ENCODE data around the gene TMEM174.

Gene TMEM174

GRCh38 chr5:73171495-73171894 lies 1.5 kb upstream of the TMEM174 start:
- H2AK5ac ChIP-seq (ENCODE audit: low read length, severe bottlenecking) = no peak overlapping the region
- peaks cover 0 to 67% of the 10 kb centered on the region in 2 experiments for H3K27me3 ChIP-seq (ENCODE audit: control insufficient read depth in 1 of 2, insufficient read depth in 1 of 2, low read length in 2 of 2)
- no peaks in the 10 kb centered on the region for H3K36me3 ChIP-seq (ENCODE audit: control insufficient read depth in 1 of 2, insufficient read depth in 2 of 2, low read depth in 1 of 2, low read length in 2 of 2)
- no peak overlapping the region for H3K27ac ChIP-seq (ENCODE audit: low read length, poor library complexity, severe bottlenecking)
- no peak overlapping the region for H2BK12ac ChIP-seq (ENCODE audit: low read length in 2 of 2)
- H4K91ac ChIP-seq (ENCODE audit: low read length) = no peak overlapping the region
- H3K79me1 ChIP-seq (replicated peaks; ENCODE audit: low read length, poor library complexity, severe bottlenecking) = no peaks in the 10 kb centered on the region
- no peak overlapping the region for H2BK5ac ChIP-seq (ENCODE audit: low read depth, low read length, poor library complexity, severe bottlenecking)
- no peak overlapping the region for H2BK120ac ChIP-seq (ENCODE audit: low read depth, low read length)
- no peak overlapping the region for H3K14ac ChIP-seq (ENCODE audit: low read length in 2 of 2)
- H3K18ac ChIP-seq (ENCODE audit: low read depth in 1 of 2, low read length in 2 of 2) = no peak overlapping the region
- H4K8ac ChIP-seq (ENCODE audit: low read length) = no peak overlapping the region
- no peak overlapping the region for H3K23ac ChIP-seq (ENCODE audit: low read length in 2 of 2)
- no peak for DNase-seq
- H3K4me1 ChIP-seq (ENCODE audit: control insufficient read depth, insufficient read depth, low read depth, low read length) = peaks cover 5% of the 10 kb centered on the region
- no peak overlapping the region for H2BK15ac ChIP-seq (ENCODE audit: low read depth, poor library complexity, severe bottlenecking)
- H3K9me3 ChIP-seq (ENCODE audit: control insufficient read depth, low read length) = no peaks in the 10 kb centered on the region
- H3K4me2 ChIP-seq (ENCODE audit: low read length, poor library complexity, severe bottlenecking) = no peak overlapping the region
- H3K9ac ChIP-seq (ENCODE audit: low read length) = no peak overlapping the region
- H3K4me3 ChIP-seq (ENCODE audit: insufficient read depth in 1 of 2, low read depth in 1 of 2, low read length in 2 of 2) = no peak overlapping the region
- H3K4ac ChIP-seq (ENCODE audit: low read depth in 1 of 2, low read length in 2 of 2) = no peak overlapping the region
- no peak overlapping the region for H2AFZ ChIP-seq (ENCODE audit: low read depth, low read length)

- Histone ChIP-seq H3K23ac (ENCODE audit: low read length in 2 of 2) (no peak overlapping the region), H3K18ac (ENCODE audit: low read depth in 1 of 2, low read length in 2 of 2) (no peak overlapping the region), H3K14ac (ENCODE audit: low read length in 2 of 2) (no peak overlapping the region), H2BK12ac (ENCODE audit: low read length in 2 of 2) (no peak overlapping the region), H3K9ac (ENCODE audit: low read length) (no peak overlapping the region), H3K79me1 (replicated peaks; ENCODE audit: low read length, poor library complexity, severe bottlenecking) (no peaks in the 10 kb centered on the region), H3K27ac (ENCODE audit: low read length, poor library complexity, severe bottlenecking) (no peak overlapping the region), H2BK120ac (ENCODE audit: low read depth, low read length) (no peak overlapping the region), H3K4ac (ENCODE audit: low read depth in 1 of 2, low read length in 2 of 2) (no peak overlapping the region), H3K4me3 (ENCODE audit: insufficient read depth in 1 of 2, low read depth in 1 of 2, low read length in 2 of 2) (no peak overlapping the region), H2AFZ (ENCODE audit: low read depth, low read length) (no peak overlapping the region), H4K91ac (ENCODE audit: low read length) (no peak overlapping the region), H3K9me3 (ENCODE audit: control insufficient read depth, low read length) (no peaks in the 10 kb centered on the region), H2AK5ac (ENCODE audit: low read length, severe bottlenecking) (peak overlapping the region; percentile 27), H3K27me3 (ENCODE audit: control insufficient read depth in 1 of 2, insufficient read depth in 1 of 2, low read length in 2 of 2) (peaks cover 0 to 70% of the 10 kb centered on the region in 2 experiments), H3K4me2 (ENCODE audit: low read length, poor library complexity, severe bottlenecking) (no peak overlapping the region), H2BK15ac (ENCODE audit: low read depth, poor library complexity, severe bottlenecking) (no peak overlapping the region), H2BK5ac (ENCODE audit: low read depth, low read length, poor library complexity, severe bottlenecking) (no peak overlapping the region), H3K36me3 (ENCODE audit: control insufficient read depth in 1 of 2, insufficient read depth in 2 of 2, low read depth in 1 of 2, low read length in 2 of 2) (no peaks in the 10 kb centered on the region), H4K8ac (ENCODE audit: low read length) (no peak overlapping the region), H3K4me1 (ENCODE audit: control insufficient read depth, insufficient read depth, low read depth, low read length) (peaks cover 5% of the 10 kb centered on the region)
- WGBS = 95% methylated on average over 6 of the region's 8 CpGs
- DNase-seq = no peak
These were observed 1.3 kb downstream of the TMEM174 start for GRCh38 chr5:73174100-73174815.

GRCh38 chr5:73176250-73176649 lies 3.3 kb downstream of the TMEM174 start:
- Histone ChIP-seq H3K4me1 (ENCODE audit: control insufficient read depth, insufficient read depth, low read depth, low read length) (peaks cover 5% of the 10 kb centered on the region), H2BK15ac (ENCODE audit: low read depth, poor library complexity, severe bottlenecking) (no peak overlapping the region), H3K4ac (ENCODE audit: low read depth in 1 of 2, low read length in 2 of 2) (no peak overlapping the region), H3K36me3 (ENCODE audit: control insufficient read depth in 1 of 2, insufficient read depth in 2 of 2, low read depth in 1 of 2, low read length in 2 of 2) (no peaks in the 10 kb centered on the region), H3K23ac (ENCODE audit: low read length in 2 of 2) (no peak overlapping the region), H2BK120ac (ENCODE audit: low read depth, low read length) (no peak overlapping the region), H3K27ac (ENCODE audit: low read length, poor library complexity, severe bottlenecking) (no peak overlapping the region), H3K9me3 (ENCODE audit: control insufficient read depth, low read length) (no peaks in the 10 kb centered on the region), H3K4me3 (ENCODE audit: insufficient read depth in 1 of 2, low read depth in 1 of 2, low read length in 2 of 2) (no peak overlapping the region), H3K27me3 (ENCODE audit: control insufficient read depth in 1 of 2, insufficient read depth in 1 of 2, low read length in 2 of 2) (peaks cover 0 to 72% of the 10 kb centered on the region in 2 experiments), H3K4me2 (ENCODE audit: low read length, poor library complexity, severe bottlenecking) (no peak overlapping the region), H2AK5ac (ENCODE audit: low read length, severe bottlenecking) (no peak overlapping the region), H2BK12ac (ENCODE audit: low read length in 2 of 2) (no peak overlapping the region), H2AFZ (ENCODE audit: low read depth, low read length) (no peak overlapping the region), H3K18ac (ENCODE audit: low read depth in 1 of 2, low read length in 2 of 2) (no peak overlapping the region), H4K8ac (ENCODE audit: low read length) (no peak overlapping the region), H4K91ac (ENCODE audit: low read length) (no peak overlapping the region), H3K79me1 (replicated peaks; ENCODE audit: low read length, poor library complexity, severe bottlenecking) (no peaks in the 10 kb centered on the region), H3K14ac (ENCODE audit: low read length in 2 of 2) (no peak overlapping the region), H3K9ac (ENCODE audit: low read length) (no peak overlapping the region), H2BK5ac (ENCODE audit: low read depth, low read length, poor library complexity, severe bottlenecking) (no peak overlapping the region)
- 88% methylated on average over 2 of the region's 2 CpGs for WGBS
- DNase-seq = no peak

- Histone ChIP-seq H3K14ac (ENCODE audit: low read length in 2 of 2) (no peak overlapping the region), H3K4me1 (ENCODE audit: control insufficient read depth, insufficient read depth, low read depth, low read length) (peaks cover 2% of the 10 kb centered on the region), H2AFZ (ENCODE audit: low read depth, low read length) (no peak overlapping the region), H3K27me3 (ENCODE audit: control insufficient read depth in 1 of 2, insufficient read depth in 1 of 2, low read length in 2 of 2) (peaks cover 0 to 54% of the 10 kb centered on the region in 2 experiments), H4K8ac (ENCODE audit: low read length) (no peak overlapping the region), H2AK5ac (ENCODE audit: low read length, severe bottlenecking) (no peak overlapping the region), H2BK15ac (ENCODE audit: low read depth, poor library complexity, severe bottlenecking) (no peak overlapping the region), H3K18ac (ENCODE audit: low read depth in 1 of 2, low read length in 2 of 2) (no peak overlapping the region), H3K4me2 (ENCODE audit: low read length, poor library complexity, severe bottlenecking) (no peak overlapping the region), H4K91ac (ENCODE audit: low read length) (no peak overlapping the region), H3K36me3 (ENCODE audit: control insufficient read depth in 1 of 2, insufficient read depth in 2 of 2, low read depth in 1 of 2, low read length in 2 of 2) (no peaks in the 10 kb centered on the region), H3K9ac (ENCODE audit: low read length) (no peak overlapping the region), H2BK5ac (ENCODE audit: low read depth, low read length, poor library complexity, severe bottlenecking) (no peak overlapping the region), H3K23ac (ENCODE audit: low read length in 2 of 2) (no peak overlapping the region), H3K27ac (ENCODE audit: low read length, poor library complexity, severe bottlenecking) (no peak overlapping the region), H3K4me3 (ENCODE audit: insufficient read depth in 1 of 2, low read depth in 1 of 2, low read length in 2 of 2) (no peak overlapping the region), H3K4ac (ENCODE audit: low read depth in 1 of 2, low read length in 2 of 2) (no peak overlapping the region), H3K9me3 (ENCODE audit: control insufficient read depth, low read length) (no peaks in the 10 kb centered on the region), H2BK120ac (ENCODE audit: low read depth, low read length) (no peak overlapping the region), H2BK12ac (ENCODE audit: low read length in 2 of 2) (no peak overlapping the region), H3K79me1 (replicated peaks; ENCODE audit: low read length, poor library complexity, severe bottlenecking) (no peaks in the 10 kb centered on the region)
- DNase-seq = no peak
- WGBS = 94% methylated on average over 4 of the region's 5 CpGs
These were observed 5.3 kb downstream of the TMEM174 start for GRCh38 chr5:73178265-73178664.
